Measurements from ENCODE around the gene ARRDC1. TPM values are rescaled to one million over a fixed set of nuclear protein-coding genes. Genes with fewer than 3 reads are reported as not detected.
A peak's percentile ranks its signal among the peaks of the same experiment; 100 is the strongest.

The ARRDC1 gene
- total RNA-seq, 1 donor from 2014 or later, result 71.0 TPM

DNA sequence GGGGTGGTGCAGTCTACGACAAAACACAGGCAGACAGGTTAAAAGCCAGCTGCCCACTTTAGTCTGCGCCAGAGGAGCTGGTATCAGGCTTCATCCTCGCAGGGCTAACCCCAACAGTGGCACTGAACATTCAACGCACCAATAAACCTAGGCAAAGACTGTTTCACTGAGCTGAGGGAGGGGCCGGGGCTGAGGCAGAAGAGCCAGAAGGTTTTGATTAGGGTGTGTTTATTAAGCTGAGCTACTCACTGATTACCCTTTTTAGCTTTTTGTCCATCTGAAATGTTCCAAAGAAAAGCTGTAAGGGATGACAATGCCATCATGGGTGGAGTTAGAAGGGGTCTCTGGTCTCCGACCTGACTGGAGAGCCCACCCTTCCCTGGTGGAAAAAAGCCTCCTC, 16.6 kb upstream of the ARRDC1 start:
- peaks cover 30% of the 10 kb centered on the region for H3K4me1 ChIP-seq
- no peaks in the 10 kb centered on the region for H3K27me3 ChIP-seq (ENCODE audit: low read depth)
- peak overlapping the region; percentile 68 for H3K4me3 ChIP-seq
- no peak overlapping the region for H3K27ac ChIP-seq
- ATAC-seq, result no peak
- intact Hi-C loops (cut with DNase I), result no loop called here
- no peaks in the 10 kb centered on the region for H3K9me3 ChIP-seq
- no peak for DNase-seq
- peaks cover 35% of the 10 kb centered on the region for H3K36me3 ChIP-seq
- TF ChIP-seq, protein P1, sequence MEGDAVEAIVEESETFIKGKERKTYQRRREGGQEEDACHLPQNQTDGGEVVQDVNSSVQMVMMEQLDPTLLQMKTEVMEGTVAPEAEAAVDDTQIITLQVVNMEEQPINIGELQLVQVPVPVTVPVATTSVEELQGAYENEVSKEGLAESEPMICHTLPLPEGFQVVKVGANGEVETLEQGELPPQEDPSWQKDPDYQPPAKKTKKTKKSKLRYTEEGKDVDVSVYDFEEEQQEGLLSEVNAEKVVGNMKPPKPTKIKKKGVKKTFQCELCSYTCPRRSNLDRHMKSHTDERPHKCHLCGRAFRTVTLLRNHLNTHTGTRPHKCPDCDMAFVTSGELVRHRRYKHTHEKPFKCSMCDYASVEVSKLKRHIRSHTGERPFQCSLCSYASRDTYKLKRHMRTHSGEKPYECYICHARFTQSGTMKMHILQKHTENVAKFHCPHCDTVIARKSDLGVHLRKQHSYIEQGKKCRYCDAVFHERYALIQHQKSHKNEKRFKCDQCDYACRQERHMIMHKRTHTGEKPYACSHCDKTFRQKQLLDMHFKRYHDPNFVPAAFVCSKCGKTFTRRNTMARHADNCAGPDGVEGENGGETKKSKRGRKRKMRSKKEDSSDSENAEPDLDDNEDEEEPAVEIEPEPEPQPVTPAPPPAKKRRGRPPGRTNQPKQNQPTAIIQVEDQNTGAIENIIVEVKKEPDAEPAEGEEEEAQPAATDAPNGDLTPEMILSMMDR (IDR thresholded peaks at IDR 0.05), result no peak

DNA sequence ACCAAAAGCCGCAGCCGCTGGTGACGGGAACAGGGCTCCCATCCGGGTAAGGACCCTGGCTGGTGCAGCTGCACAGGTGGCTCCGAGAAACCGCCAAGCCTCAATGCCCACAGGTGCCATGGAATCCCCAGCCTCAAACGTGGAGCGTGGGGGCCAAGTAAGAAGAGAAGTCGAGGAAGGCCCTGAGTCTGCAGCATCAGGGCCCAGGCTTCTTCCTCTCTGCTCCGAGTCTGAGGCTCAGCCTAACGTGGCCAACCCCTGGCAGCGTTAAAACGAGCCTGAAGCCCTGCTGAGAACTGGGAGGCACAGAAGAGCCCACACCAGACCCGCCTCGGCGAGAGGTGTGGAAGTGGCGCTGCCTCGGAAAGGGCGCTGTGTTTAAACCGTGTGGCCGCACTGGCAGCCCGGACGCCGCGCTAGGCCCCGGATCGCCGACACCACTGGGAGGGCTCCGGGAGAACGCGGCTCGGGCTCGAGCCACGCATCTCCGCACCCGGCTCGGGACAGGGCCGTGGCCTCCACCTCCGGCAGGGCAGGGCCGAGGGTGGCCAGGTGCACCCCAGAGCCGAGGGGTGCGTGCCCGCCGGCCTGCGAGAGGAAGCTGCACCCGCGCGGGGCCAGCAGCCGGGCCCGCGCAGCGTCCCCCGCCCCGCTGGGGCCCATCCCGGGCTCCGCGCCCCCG, 15.9 kb upstream of the ARRDC1 start:
- H3K27me3 ChIP-seq (ENCODE audit: low read depth), result no peaks in the 10 kb centered on the region
- peak overlapping the region; percentile 68 for H3K4me3 ChIP-seq
- intact Hi-C loops (cut with DNase I), result no loop called here
- H3K9me3 ChIP-seq, result no peaks in the 10 kb centered on the region
- ATAC-seq (no peak), DNase-seq (peak; percentile 49)
- peak overlapping the region; percentile 18 for H3K27ac ChIP-seq
- TF ChIP-seq, protein P1 (IDR thresholded peaks at IDR 0.05), result no peak
- H3K36me3 ChIP-seq, result peaks cover 30% of the 10 kb centered on the region
- H3K4me1 ChIP-seq, result peaks cover 30% of the 10 kb centered on the region

DNA sequence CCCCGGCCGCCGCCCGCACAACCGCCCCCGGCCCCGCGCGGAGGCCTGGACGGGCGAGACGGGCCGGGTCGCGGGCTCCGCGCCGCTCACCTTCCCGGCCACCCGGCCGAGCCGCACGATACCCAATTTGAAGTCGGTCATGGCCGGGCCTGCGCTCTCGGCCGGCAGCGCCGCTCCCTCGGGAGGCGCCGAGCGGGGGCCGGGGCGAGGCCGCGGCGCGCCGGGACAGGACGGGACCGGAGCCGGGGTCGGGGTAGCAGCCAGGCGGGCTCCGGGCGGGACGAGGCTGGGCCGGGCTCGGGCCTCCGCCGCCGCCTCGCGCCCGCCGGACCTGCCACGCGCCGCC, 15.4 kb upstream of the ARRDC1 start:
- TF ChIP-seq, protein P1 (IDR thresholded peaks at IDR 0.05), result no peak
- peaks cover 30% of the 10 kb centered on the region for H3K4me1 ChIP-seq
- H3K27me3 ChIP-seq (ENCODE audit: low read depth), result no peaks in the 10 kb centered on the region
- intact Hi-C loops (cut with DNase I), result no loop called here
- DNase-seq (no peak), ATAC-seq (no peak)
- peak overlapping the region; percentile 68 for H3K4me3 ChIP-seq
- peaks cover 27% of the 10 kb centered on the region for H3K36me3 ChIP-seq
- no peak overlapping the region for H3K27ac ChIP-seq
- no peaks in the 10 kb centered on the region for H3K9me3 ChIP-seq

DNA sequence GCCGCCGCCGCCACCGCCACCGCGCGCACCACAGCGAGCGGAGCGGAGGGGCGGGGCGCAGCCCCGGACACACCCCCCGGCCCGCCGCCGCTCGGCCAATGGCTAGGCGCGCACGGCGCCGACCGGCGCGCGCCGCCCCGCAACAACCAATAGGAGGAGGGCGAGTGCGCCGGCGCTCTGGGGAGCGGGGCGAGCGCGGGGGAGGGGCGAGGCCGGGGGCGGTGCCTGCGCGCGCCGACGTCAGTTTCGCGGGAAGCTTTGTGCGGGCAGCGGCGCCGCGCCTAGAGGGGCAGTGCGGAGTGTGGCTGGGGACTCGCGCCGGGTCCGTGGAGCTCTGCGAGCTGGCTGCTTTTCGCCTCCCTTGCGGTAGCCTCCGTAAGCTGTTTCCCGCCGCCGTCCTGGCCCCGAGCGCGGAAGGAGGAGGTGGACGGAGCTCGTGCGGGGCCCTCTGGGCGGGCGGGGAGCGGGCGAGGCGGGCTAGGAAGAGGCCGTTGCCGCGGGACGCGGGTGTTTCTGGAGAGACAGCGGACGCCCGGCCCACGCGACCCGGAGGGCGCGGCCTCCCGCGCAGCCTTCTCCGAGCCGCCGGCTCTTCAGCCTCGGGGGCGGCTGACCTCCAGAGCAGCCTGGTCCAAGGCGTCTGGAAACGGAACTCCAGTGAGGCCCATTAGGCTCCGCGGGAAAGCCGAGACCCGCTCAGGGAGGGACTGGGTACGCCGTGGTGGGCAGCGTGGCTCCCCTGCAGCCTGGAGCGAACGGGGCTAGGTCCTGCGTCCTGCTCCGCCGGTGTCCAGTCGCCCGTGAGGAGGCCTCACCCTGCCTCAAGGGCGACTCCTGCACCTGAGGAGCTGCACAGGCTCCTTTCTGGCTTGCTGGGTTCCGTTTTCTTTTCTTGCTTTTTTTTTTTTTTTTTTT, 14.8 kb upstream of the ARRDC1 start, which contains the start of gene ZMYND19:
Gene ZMYND19, minus strand, starts transcription at position 44 of the 915 bp plus-strand sequence. CDS start 249 bp downstream, outside the sequence.
- TF ChIP-seq, protein P1 (IDR thresholded peaks at IDR 0.05), result no peak
- ATAC-seq (peak; percentile 98 to 99), DNase-seq (peak; percentile 90)
- peak within 1 kb of the TSS; percentile 59 for H3K27ac ChIP-seq
- no peaks in the 10 kb centered on the region for H3K27me3 ChIP-seq (ENCODE audit: low read depth)
- H3K36me3 ChIP-seq, result peaks cover 23% of the 10 kb centered on the region
- intact Hi-C loops (cut with DNase I), result no loop called here
- peaks cover 30% of the 10 kb centered on the region for H3K4me1 ChIP-seq
- H3K9me3 ChIP-seq, result no peaks in the 10 kb centered on the region
- H3K4me3 ChIP-seq, result peak within 1 kb of the TSS; percentile 91

DNA sequence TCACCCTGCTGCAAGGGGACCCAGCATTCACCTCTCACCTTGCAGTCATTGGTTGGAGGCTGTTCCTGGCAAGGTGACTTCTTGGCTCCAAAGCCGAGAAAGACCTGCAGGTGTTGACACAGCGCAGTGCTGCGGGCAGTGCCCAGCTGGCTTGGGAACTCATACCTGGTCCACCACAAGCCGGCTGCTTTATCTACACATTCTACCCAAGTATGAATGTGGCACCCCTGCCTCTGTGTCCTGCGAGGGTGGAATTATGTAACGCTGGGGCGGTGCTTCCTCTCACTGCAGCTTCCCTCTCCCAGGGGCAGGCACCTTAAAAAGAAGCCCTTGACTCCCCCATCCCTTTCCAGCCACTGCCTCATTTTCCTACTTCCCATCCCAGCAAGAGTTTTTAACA, 12.7 kb upstream of the ARRDC1 start:
- Histone ChIP-seq H3K9me3 (no peaks in the 10 kb centered on the region), H3K27me3 (ENCODE audit: low read depth) (no peaks in the 10 kb centered on the region), H3K36me3 (peaks cover 6% of the 10 kb centered on the region), H3K27ac (peak overlapping the region; percentile 46), H3K4me3 (peak overlapping the region; percentile 2), H3K4me1 (peaks cover 30% of the 10 kb centered on the region)
- DNase-seq (peak; percentile 72), ATAC-seq (peak; percentile 42 to 52)
- intact Hi-C loops (cut with DNase I), result no loop called here
- TF ChIP-seq, protein P1 (IDR thresholded peaks at IDR 0.05), result no peak
